ENCODE data around the gene TOR1AIP1. TPM values are rescaled to one million over a fixed set of nuclear protein-coding genes. Genes with fewer than 3 reads are reported as not detected.

TOR1AIP1 gene
- total RNA-seq, 1 experiment from 2014 or later: 36.1 TPM

Other genes with a start within 250 kb of the TOR1AIP1 start
- not detected in 2 replicates for gene FAM163A, start 139.0 kb upstream of the TOR1AIP1 start, total RNA-seq (2014; rRNA removed; shearing (Covaris generic))
- gene TOR1AIP2, start 4.5 kb upstream of the TOR1AIP1 start, total RNA-seq (2014; rRNA removed; shearing (Covaris generic)): 62.3 and 63.6 TPM in 2 replicates
- 31.8 and 46.6 TPM in 2 replicates for gene CEP350, start 72.5 kb downstream of the TOR1AIP1 start, total RNA-seq (2014; rRNA removed; shearing (Covaris generic))